Regular cardiac myocyte (primary cell): Measurements from ENCODE around the gene PMF1. TPM values are rescaled to one million over a fixed set of nuclear protein-coding genes. Genes with fewer than 3 reads are reported as not detected.

Experiments
- total RNA-seq: library from RNA; depleted of rRNA; stranded (reverse); fragments of >200 nt; gene quantifications from 2 replicates; pipeline ENCODE4 v1.2.3, GENCODE V29; 2014

Gene PMF1
- 17.8 and 35.7 TPM in 2 replicates for total RNA-seq

GRCh38 chr1:156212833-156213643, at the start of gene PMF1:
Gene PMF1, plus strand, starts transcription at chr1:156213007. Its CDS starts 9 bp downstream, at chr1:156213016.

GRCh38 chr1:156193488-156194299, 19.1 kb upstream of the PMF1 start, which contains the start of gene SLC25A44:
Gene SLC25A44, plus strand, starts transcription at chr1:156194104. Its CDS starts 5,744 bp downstream, at chr1:156199848.

GRCh38 chr1:156241926-156242325, 29.1 kb downstream of the PMF1 start, which contains the start of gene BGLAP:
Gene BGLAP, plus strand, starts transcription at chr1:156242184. Its CDS starts 48 bp downstream, at chr1:156242232.

DNA sequence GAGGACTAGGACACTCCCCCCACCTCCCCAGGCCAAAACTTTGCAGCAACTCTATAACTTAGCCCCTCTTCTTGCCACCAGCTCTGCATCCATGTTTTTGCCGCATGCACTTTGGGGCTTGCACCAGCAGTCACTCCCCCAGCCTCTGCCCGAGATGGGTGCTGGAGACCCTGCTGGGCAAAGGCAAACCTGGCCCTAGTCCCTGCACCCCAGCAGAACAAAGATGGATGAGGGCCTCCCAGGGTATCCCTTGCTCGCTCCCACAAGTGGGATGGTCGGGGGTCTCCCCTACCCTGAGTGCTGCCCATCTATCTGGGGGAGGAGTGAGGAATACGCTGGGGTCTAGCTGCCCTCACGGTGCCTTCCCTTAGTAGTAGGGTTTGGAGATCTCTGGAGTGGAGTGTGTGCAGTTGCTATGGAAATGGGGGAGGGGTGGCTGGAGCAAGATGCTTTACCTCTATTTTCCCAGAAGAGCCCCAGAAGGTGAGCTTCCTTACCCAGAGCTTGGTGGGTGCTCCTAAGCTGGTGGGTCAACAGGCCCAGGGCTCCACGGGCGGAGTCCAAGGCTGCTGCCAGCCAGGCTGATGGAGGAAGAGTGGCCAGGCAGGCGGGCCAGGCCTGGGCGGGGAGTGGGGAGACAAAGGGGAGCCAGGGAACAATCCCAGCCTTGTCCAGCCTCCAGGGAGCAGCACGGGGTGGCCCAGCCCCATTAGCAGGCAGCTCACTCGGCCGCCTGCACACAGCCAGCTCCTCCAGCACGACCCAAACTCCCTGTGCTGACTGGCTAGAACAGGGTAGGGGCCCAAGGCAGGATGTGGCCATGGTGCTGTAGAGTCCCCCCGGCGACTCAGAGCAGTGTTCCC, 34.9 kb downstream of the PMF1 start, which contains the start of gene PAQR6:
TSS of gene PAQR6 (minus strand) at position 597 of the 863 bp plus-strand sequence. CDS start 1,325 bp downstream, outside the sequence.

DNA sequence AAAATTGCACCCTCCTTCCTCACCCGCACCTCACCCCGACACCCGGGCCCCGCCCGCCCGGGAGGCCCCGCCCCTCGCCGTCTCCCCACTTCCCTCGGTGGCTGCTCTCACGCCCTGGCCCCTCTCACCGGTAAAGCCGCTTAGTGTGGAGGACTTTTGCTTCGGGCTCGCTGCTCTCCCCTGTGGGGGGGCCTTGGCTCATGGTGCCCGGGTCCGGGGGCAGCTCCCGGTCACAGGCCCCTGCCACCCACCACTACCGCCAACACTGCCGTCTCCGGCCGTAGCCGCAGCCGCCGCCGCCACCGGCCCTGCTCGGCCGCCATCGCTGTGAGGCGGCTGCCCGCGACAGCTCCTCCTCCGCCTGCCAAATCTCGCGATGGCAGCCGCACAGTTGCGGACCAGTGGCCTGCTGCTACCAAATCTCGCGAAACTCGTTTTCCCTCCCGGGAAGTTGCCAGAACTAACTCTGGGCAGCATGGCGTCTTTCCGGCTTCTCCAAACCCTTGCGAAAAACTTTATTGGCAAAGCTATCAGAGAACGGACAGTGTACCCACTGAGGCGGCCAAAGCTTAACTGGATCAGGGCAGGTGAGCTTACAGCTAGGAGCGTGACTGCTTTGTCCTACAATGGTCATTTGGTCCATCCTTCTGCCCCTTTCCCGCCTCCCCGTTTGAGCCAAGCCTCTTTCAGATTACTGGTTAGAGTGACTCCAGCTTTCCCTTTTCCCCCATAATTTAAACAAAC, 69.8 kb downstream of the PMF1 start, which contains the start of gene SMG5:
TSS of gene SMG5 (minus strand) at position 347 of the 744 bp plus-strand sequence. CDS start at position 202, 145 bp downstream.

GRCh38 chr1:156284112-156284511, 71.3 kb downstream of the PMF1 start, which contains the start of gene TMEM79:
Gene TMEM79, plus strand, starts transcription at chr1:156284325. Its CDS starts 902 bp downstream, at chr1:156285227.

Other genes with a start within 250 kb of the PMF1 start
- 111 and 135 TPM in 2 replicates for gene ARHGEF2, start 234.5 kb upstream of the PMF1 start, total RNA-seq
- gene SSR2, start 192.1 kb upstream of the PMF1 start, total RNA-seq: 775 and 892 TPM in 2 replicates
- 11.0 and 13.0 TPM in 2 replicates for gene UBQLN4, start 159.2 kb upstream of the PMF1 start, total RNA-seq
- gene LAMTOR2, start 158.2 kb upstream of the PMF1 start, total RNA-seq: 55.5 and 78.2 TPM in 2 replicates
- not detected in 2 replicates for gene RAB25, start 151.8 kb upstream of the PMF1 start, total RNA-seq
- gene MEX3A, start 130.5 kb upstream of the PMF1 start, total RNA-seq: 1.1 and 1.2 TPM in 2 replicates
- gene LMNA, start 98.3 kb upstream of the PMF1 start, total RNA-seq: 515 and 1,414 TPM in 2 replicates
- gene SEMA4A, start 59.4 kb upstream of the PMF1 start, total RNA-seq: 0.19 and 1.7 TPM in 2 replicates
- gene SLC25A44, start 18.9 kb upstream of the PMF1 start, total RNA-seq: 4.8 and 10.5 TPM in 2 replicates
- under 0.01 and 0.85 TPM in 2 replicates for gene BGLAP, start 29.2 kb downstream of the PMF1 start, total RNA-seq
- 0.19 and 0.28 TPM in 2 replicates for gene PAQR6, start 35.0 kb downstream of the PMF1 start, total RNA-seq
- 47.6 and 48.1 TPM in 2 replicates for gene SMG5, start 69.8 kb downstream of the PMF1 start, total RNA-seq
- gene TMEM79, start 71.3 kb downstream of the PMF1 start, total RNA-seq: 1.3 and 1.4 TPM in 2 replicates
- gene GLMP, start 82.7 kb downstream of the PMF1 start, total RNA-seq: 30.3 and 79.2 TPM in 2 replicates
- gene VHLL, start 86.3 kb downstream of the PMF1 start, total RNA-seq: 0.96 TPM in 1 of 2 replicates, not detected in the other
- gene CCT3, start 125.3 kb downstream of the PMF1 start, total RNA-seq: 510 and 886 TPM in 2 replicates
- gene TSACC, start 125.5 kb downstream of the PMF1 start, total RNA-seq: 0.28 TPM in 1 of 2 replicates, not detected in the other
- not detected in 2 replicates for gene RHBG, start 156.2 kb downstream of the PMF1 start, total RNA-seq